Prostate gland (tissue), 2 donors: Measurements from ENCODE around the gene VAMP7. TPM values are rescaled to one million over a fixed set of nuclear protein-coding genes. Genes with fewer than 3 reads are reported as not detected.
"Not testable (repeated sequence)": the region's sequence is repeated elsewhere in the genome, so short reads cannot be mapped to it uniquely, and the experiment has no call there.

ENCODE experiments used
- DNase-seq: peaks from one replicate; pipeline ENCODE4 v3.0.0-alpha.2; 2019; ENCODE audit warnings: low spot score
- H3K27ac ChIP-seq, 2 donors: fragments of 200-600 bp; sonication (generic); 2 replicates each; pipeline ENCODE4 v1.5.1; 2017 to 2019
- H3K27me3 ChIP-seq: fragments of 200-600 bp; sonication (generic); replicated peaks from 2 replicates; pipeline ENCODE4 v1.5.1; 2019; ENCODE audit not compliant: insufficient read depth
- H3K36me3 ChIP-seq, 2 donors: fragments of 200-600 bp; sonication (generic); 1 replicate in 1 of 2; 2 replicates in 1 of 2; pipeline versions ENCODE4 v1.5.1 to v1.8.1; 2017 to 2019
- H3K4me1 ChIP-seq: fragments of 200-600 bp; sonication (generic); replicated peaks from 2 replicates; pipeline ENCODE4 v1.5.1; 2019
- H3K4me3 ChIP-seq, 2 donors: fragments of 200-600 bp; sonication (generic); 2 replicates each; pipeline ENCODE4 v1.5.1; 2017 to 2019
- H3K9me3 ChIP-seq: fragments of 200-600 bp; sonication (generic); 2 replicates; pipeline ENCODE4 v1.5.1; 2017
- CTCF ChIP-seq, 4 experiments: fragments of 200-600 bp in 2 of 4; fragments of 450-650 bp in 2 of 4; sonication (generic) in 2 of 4; IDR thresholded peaks; 1 replicate in 3 of 4; 2 replicates in 1 of 4; pipeline ENCODE4 v1.5.1; 2016 to 2019; ENCODE audit warnings: antibody characterized with exemption in 4 of 4, mild to moderate bottlenecking in 2 of 4, moderate library complexity in 2 of 4
- POLR2A ChIP-seq: fragments of 450-650 bp; IDR thresholded peaks from one replicate; pipeline ENCODE4 v1.6.1; 2016; ENCODE audit warnings: antibody characterized with exemption, mild to moderate bottlenecking
- POLR2AphosphoS5 ChIP-seq: sonication (generic); formaldehyde crosslinking; IDR thresholded peaks from one replicate; pipeline ENCODE4 v1.6.1; 2017; ENCODE audit warnings: antibody characterized with exemption
- WGBS: methylation state at CpG from one replicate; pipeline ENCODE4 v1.1.5; 2018; 5-methylcytosine and 5-hydroxymethylcytosine counted together
- intact Hi-C: fragments of 100-400 bp; cut with DNase I; formaldehyde crosslinking; loops from one replicate; pipeline ENCODE4 v1.14.2; 2022
- total RNA-seq, 2 donors: library from RNA; depleted of rRNA; stranded (reverse); fragments of >200 nt; gene quantifications; one replicate each; pipeline ENCODE4 v1.1.0, GENCODE V29; 2016

Gene VAMP7
- total RNA-seq, 2 donors from 2014 or later = 31.6 to 37.5 TPM

- H3K27me3 ChIP-seq = no peaks in the 10 kb centered on the region
- WGBS = 75% methylated on average over 3 of the region's 3 CpGs
- H3K4me3 ChIP-seq = no peak overlapping the region
- no peaks in the 10 kb centered on the region for H3K36me3 ChIP-seq
- H3K9me3 ChIP-seq = no peaks in the 10 kb centered on the region
- intact Hi-C loops = no loop called here
- no peak overlapping the region for H3K27ac ChIP-seq
- DNase-seq = no peak
- TF ChIP-seq POLR2AphosphoS5 = no peak
- TF ChIP-seq POLR2A = no peak
- no peak for TF ChIP-seq CTCF (IDR thresholded peaks at IDR 0.05)
- H3K4me1 ChIP-seq = no peaks in the 10 kb centered on the region
Observed at GRCh38 chrX:155899366-155899765, 18.2 kb downstream of the VAMP7 start.

GRCh38 chrX:155900765-155901164 lies 19.6 kb downstream of the VAMP7 start:
- Histone ChIP-seq H3K27me3 (no peaks in the 10 kb centered on the region), H3K4me1 (no peaks in the 10 kb centered on the region), H3K9me3 (no peaks in the 10 kb centered on the region), H3K4me3 (no peak overlapping the region), H3K27ac (no peak overlapping the region), H3K36me3 (no peaks in the 10 kb centered on the region)
- intact Hi-C loops = no loop called here
- DNase-seq = no peak
- TF ChIP-seq CTCF (IDR thresholded peaks at IDR 0.05) (no peak), POLR2A (no peak), POLR2AphosphoS5 (no peak)
- whole genome bisulfite sequencing = 97% methylated on average over 2 of the region's 2 CpGs

GRCh38 chrX:155907661-155908060 lies 26.5 kb downstream of the VAMP7 start:
- H3K4me3 ChIP-seq, H3K36me3 ChIP-seq, H3K4me1 ChIP-seq, intact Hi-C loops, H3K9me3 ChIP-seq, H3K27ac ChIP-seq, DNase-seq, H3K27me3 ChIP-seq: not testable (repeated sequence)
- WGBS = 92% methylated on average over 26 of the region's 26 CpGs

DNA sequence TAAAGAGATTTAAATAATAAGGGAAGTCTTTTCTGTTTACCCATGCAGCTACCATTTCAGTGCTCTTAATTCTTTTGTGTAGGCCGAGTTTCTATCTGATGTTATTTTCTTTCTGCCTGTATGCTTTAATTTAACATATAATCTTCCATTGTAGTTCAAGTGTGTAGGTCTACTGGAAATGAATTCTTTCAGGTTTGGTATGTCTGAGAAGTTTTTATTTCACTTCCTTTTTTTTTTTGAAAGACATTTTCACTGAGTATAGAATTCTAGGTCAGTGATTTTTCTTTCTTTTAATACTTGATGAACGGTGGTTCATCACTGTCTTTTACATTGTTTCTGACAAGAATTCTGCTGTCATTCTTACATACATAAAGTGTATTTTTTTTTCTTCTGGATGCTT lies 42.1 kb downstream of the VAMP7 start:
- no peaks in the 10 kb centered on the region for H3K27me3 ChIP-seq
- intact Hi-C loops = no loop called here
- no peaks in the 10 kb centered on the region for H3K36me3 ChIP-seq
- no peaks in the 10 kb centered on the region for H3K4me1 ChIP-seq
- H3K4me3 ChIP-seq = no peak overlapping the region
- DNase-seq = no peak
- 78% methylated on average over 2 of the region's 2 CpGs for WGBS
- H3K27ac ChIP-seq = no peak overlapping the region
- TF ChIP-seq POLR2A (no peak), POLR2AphosphoS5 (no peak), CTCF (IDR thresholded peaks at IDR 0.05) (no peak)
- no peaks in the 10 kb centered on the region for H3K9me3 ChIP-seq

DNA sequence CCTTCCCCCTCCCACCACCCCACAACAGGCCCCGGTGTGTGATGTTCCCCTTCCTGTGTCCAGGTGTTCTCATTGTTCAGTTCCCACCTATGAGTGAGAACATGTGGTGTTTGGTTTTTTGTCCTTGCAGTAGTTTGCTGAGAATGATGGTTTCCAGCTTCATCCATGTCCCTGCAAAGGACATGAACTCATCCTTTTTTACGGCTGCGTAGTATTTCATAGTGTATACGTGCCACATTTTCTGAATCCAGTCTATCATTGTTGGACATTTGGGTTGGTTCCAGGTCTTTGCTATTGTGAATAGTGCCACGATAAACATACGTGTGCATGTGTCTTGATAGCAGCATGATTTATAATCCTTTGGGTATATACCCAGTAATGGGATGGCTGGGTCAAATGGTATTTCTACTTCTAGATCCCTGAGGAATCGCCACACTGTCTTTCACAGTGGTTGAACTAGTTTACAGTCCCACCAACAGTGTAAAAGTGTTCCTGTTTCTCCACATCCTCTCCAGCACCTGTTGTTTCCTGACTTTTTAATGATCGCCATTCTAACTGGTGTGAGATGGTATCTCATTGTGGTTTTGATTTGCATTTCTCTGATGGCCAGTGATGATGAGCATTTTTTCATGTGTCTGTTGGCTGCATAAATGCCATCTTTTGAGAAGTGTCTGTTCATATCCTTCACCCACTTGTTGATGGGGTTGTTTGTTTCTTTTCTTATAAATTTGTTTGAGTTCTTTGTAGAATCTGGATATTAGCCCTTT lies 49.9 kb downstream of the VAMP7 start:
- H3K27ac ChIP-seq, DNase-seq, H3K4me3 ChIP-seq, H3K27me3 ChIP-seq, H3K9me3 ChIP-seq, H3K36me3 ChIP-seq, H3K4me1 ChIP-seq, intact Hi-C loops: not testable (repeated sequence)
- 88% methylated on average over 7 of the region's 8 CpGs for WGBS

- H3K27me3 ChIP-seq = no peaks in the 10 kb centered on the region
- TF ChIP-seq POLR2AphosphoS5 (no peak), CTCF (IDR thresholded peaks at IDR 0.05) (no peak), POLR2A (no peak)
Observed at GRCh38 chrX:155938132-155938531, 57.0 kb downstream of the VAMP7 start.

More at GRCh38 chrX:155938132-155938531, 57.0 kb downstream of the VAMP7 start:
- H3K9me3 ChIP-seq = no peaks in the 10 kb centered on the region
- no peak for DNase-seq
- H3K36me3 ChIP-seq = no peaks in the 10 kb centered on the region
- no peaks in the 10 kb centered on the region for H3K4me1 ChIP-seq
- intact Hi-C loops = no loop called here
- H3K4me3 ChIP-seq = no peak overlapping the region
- no peak overlapping the region for H3K27ac ChIP-seq
